Lung (tissue), 12 donors: Measurements from ENCODE around the gene OR1S2. TPM values are rescaled to one million over a fixed set of nuclear protein-coding genes. Genes with fewer than 3 reads are reported as not detected.

ENCODE experiments used
- ATAC-seq: fragments of 200-7000 bp; cut with Tn5 transposase; one replicate; pipeline ENCODE4 v1.9.1; 2020; ENCODE audit warnings: moderate number of reproducible peaks; ENCODE audit not compliant: insufficient read depth, low FRiP score
- DNase-seq, 3 donors: peaks; one replicate each; pipeline ENCODE4 v3.0.0-alpha.2; 2013 to 2017
- H3K27ac ChIP-seq, 2 donors: one replicate each; pipeline ENCODE4 v1.5.1; 2013; ENCODE audit warnings: mild to moderate bottlenecking in 2 of 2, moderate library complexity in 2 of 2, control low read depth in 1 of 2, inconsistent platforms in 1 of 2, low read depth in 1 of 2, low read length in 1 of 2
- H3K27me3 ChIP-seq, 3 donors: one replicate each; pipeline ENCODE4 v1.5.1; 2013; ENCODE audit warnings: low read length in 2 of 3; ENCODE audit not compliant: control insufficient read depth in 3 of 3, insufficient read depth in 3 of 3
- H3K36me3 ChIP-seq, 4 donors: one replicate each; pipeline ENCODE4 v1.5.1; 2013; ENCODE audit warnings: low read length in 4 of 4, mild to moderate bottlenecking in 1 of 4, moderate library complexity in 1 of 4; ENCODE audit not compliant: control insufficient read depth in 4 of 4, insufficient read depth in 4 of 4
- H3K4me1 ChIP-seq, 5 donors: one replicate each; pipeline ENCODE4 v1.5.1; 2013; ENCODE audit warnings: low read length in 5 of 5, mild to moderate bottlenecking in 2 of 5, moderate library complexity in 1 of 5; ENCODE audit not compliant: control insufficient read depth in 5 of 5, insufficient read depth in 5 of 5
- H3K4me3 ChIP-seq: one replicate; pipeline ENCODE4 v1.5.1; 2013; ENCODE audit warnings: mild to moderate bottlenecking, control low read depth, moderate library complexity
- H3K9ac ChIP-seq, 2 donors: one replicate each; pipeline ENCODE4 v1.5.1; 2013; ENCODE audit warnings: low read length in 2 of 2, control low read depth in 1 of 2; ENCODE audit not compliant: insufficient read depth in 1 of 2
- H3K9me3 ChIP-seq, 4 donors: one replicate each; pipeline ENCODE4 v1.5.1; 2013; ENCODE audit warnings: low read length in 3 of 4, mild to moderate bottlenecking in 1 of 4, moderate library complexity in 1 of 4; ENCODE audit not compliant: control insufficient read depth in 4 of 4, insufficient read depth in 3 of 4
- WGBS, 2 donors: extraction: QIAGEN DNeasy Blood & Tissue Kit; methylation state at CpG; one replicate each; pipeline ENCODE4 v1.1.7; 2013; 5-methylcytosine and 5-hydroxymethylcytosine counted together
- polyA plus RNA-seq, 2 donors: library from polyadenylated mRNA; stranded (reverse); fragments of 200-250 nt; gene quantifications; one replicate each; pipeline ENCODE4 v1.2.1, GENCODE V29; 2013
- total RNA-seq, 2 donors: library from RNA; depleted of rRNA in 1 of 2; stranded (reverse); fragments of >200 nt in 1 of 2; gene quantifications; one replicate each; pipeline ENCODE4 v1.2.1, GENCODE V29; 2014 to 2021
- TF ChIP-seq, protein P1 (sequence below): IDR thresholded peaks from 2 replicates; pipeline ENCODE4 v1.5.1; 2012; ENCODE audit warnings: mild to moderate bottlenecking; ENCODE audit errors: control extremely low read depth, extremely low read depth
- donor health status: control.
- donor health status: control.
- donor health status: Bipolar disorder and iron deficiency.
- donor health status: healthy.
- donor health status: DM: yes; HTN: yes; CAD: no.

The OR1S2 gene
- total and polyA plus RNA-seq, 4 donors: not detected

GRCh38 chr11:58195939-58196338 is 8.0 kb downstream of the OR1S2 start:
- TF ChIP-seq, protein P1, sequence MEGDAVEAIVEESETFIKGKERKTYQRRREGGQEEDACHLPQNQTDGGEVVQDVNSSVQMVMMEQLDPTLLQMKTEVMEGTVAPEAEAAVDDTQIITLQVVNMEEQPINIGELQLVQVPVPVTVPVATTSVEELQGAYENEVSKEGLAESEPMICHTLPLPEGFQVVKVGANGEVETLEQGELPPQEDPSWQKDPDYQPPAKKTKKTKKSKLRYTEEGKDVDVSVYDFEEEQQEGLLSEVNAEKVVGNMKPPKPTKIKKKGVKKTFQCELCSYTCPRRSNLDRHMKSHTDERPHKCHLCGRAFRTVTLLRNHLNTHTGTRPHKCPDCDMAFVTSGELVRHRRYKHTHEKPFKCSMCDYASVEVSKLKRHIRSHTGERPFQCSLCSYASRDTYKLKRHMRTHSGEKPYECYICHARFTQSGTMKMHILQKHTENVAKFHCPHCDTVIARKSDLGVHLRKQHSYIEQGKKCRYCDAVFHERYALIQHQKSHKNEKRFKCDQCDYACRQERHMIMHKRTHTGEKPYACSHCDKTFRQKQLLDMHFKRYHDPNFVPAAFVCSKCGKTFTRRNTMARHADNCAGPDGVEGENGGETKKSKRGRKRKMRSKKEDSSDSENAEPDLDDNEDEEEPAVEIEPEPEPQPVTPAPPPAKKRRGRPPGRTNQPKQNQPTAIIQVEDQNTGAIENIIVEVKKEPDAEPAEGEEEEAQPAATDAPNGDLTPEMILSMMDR: no peak
- no peak overlapping the region for H3K9ac ChIP-seq
- ATAC-seq (no peak), DNase-seq (no peak)
- WGBS, 2 donors: 92 to 98% methylated on average over 2 of the region's 2 CpGs
- H3K36me3 ChIP-seq: no peaks in the 10 kb centered on the region
- H3K27ac ChIP-seq: no peak overlapping the region
- no peak overlapping the region for H3K4me3 ChIP-seq
- H3K4me1 ChIP-seq: no peaks in the 10 kb centered on the region
- peaks cover 0 to 3% (median 0%) of the 10 kb centered on the region in 4 donors for H3K9me3 ChIP-seq
- H3K27me3 ChIP-seq: no peaks in the 10 kb centered on the region

DNA sequence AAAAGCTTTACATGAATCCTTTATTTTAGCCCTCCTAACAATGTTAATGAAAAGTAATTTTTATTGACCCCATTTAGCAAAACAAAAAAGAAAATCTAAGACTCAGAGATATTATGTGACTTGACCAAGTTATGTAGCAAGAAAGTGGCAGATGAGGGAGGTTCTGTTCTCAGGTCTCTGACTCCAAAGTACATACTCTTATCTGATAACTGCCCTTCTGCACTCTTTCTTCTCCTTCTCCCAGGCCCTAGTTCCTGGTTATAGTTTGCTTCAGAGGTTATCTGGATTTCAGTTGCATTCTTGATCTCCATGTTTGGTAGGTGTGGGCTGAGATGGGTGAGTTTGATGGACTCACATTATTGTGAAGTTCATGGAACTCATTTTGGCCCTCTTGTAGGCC is 10.6 kb downstream of the OR1S2 start:
- Histone ChIP-seq H3K27ac (no peak overlapping the region), H3K4me1 (no peaks in the 10 kb centered on the region), H3K36me3 (no peaks in the 10 kb centered on the region), H3K9me3 (no peaks in the 10 kb centered on the region), H3K9ac (no peak overlapping the region), H3K4me3 (no peak overlapping the region), H3K27me3 (no peaks in the 10 kb centered on the region)
- TF ChIP-seq, protein P1: no peak
- no peak for DNase-seq
- no peak for ATAC-seq

- Histone ChIP-seq H3K9me3 (no peaks in the 10 kb centered on the region), H3K4me1 (no peaks in the 10 kb centered on the region), H3K4me3 (no peak overlapping the region), H3K9ac (no peak overlapping the region), H3K27ac (no peak overlapping the region), H3K36me3 (no peaks in the 10 kb centered on the region), H3K27me3 (no peaks in the 10 kb centered on the region)
- WGBS, 2 donors: 82 to 85% methylated on average over 3 of the region's 3 CpGs
- TF ChIP-seq, protein P1: no peak
- ATAC-seq (no peak), DNase-seq (no peak)
Measured at GRCh38 chr11:58192229-58192628, 11.7 kb downstream of the OR1S2 start.

- Histone ChIP-seq H3K27me3 (no peaks in the 10 kb centered on the region), H3K4me1 (peaks cover 0 to 3% (median 0%) of the 10 kb centered on the region in 5 donors), H3K9ac (no peak within 1 kb of the TSS), H3K4me3 (no peak within 1 kb of the TSS), H3K27ac (no peak within 1 kb of the TSS), H3K9me3 (no peaks in the 10 kb centered on the region), H3K36me3 (no peaks in the 10 kb centered on the region)
- 86 to 92% methylated on average over 2 of the region's 2 CpGs for WGBS, 2 donors
- no peak for ATAC-seq
- TF ChIP-seq, protein P1: no peak
- no peak for DNase-seq
Measured at GRCh38 chr11:58188770-58189169, 15.2 kb downstream of the OR1S2 start, which contains the start of gene OR9Q2. OR9Q2 (plus strand) TSS chr11:58189070; CDS start chr11:58190491, 1,421 bp downstream.
